ENCODE results near the gene IL1R2. TPM values are rescaled to one million over a fixed set of nuclear protein-coding genes. Genes with fewer than 3 reads are reported as not detected.

The IL1R2 gene
- total RNA-seq, 1 donor = not detected

DNA sequence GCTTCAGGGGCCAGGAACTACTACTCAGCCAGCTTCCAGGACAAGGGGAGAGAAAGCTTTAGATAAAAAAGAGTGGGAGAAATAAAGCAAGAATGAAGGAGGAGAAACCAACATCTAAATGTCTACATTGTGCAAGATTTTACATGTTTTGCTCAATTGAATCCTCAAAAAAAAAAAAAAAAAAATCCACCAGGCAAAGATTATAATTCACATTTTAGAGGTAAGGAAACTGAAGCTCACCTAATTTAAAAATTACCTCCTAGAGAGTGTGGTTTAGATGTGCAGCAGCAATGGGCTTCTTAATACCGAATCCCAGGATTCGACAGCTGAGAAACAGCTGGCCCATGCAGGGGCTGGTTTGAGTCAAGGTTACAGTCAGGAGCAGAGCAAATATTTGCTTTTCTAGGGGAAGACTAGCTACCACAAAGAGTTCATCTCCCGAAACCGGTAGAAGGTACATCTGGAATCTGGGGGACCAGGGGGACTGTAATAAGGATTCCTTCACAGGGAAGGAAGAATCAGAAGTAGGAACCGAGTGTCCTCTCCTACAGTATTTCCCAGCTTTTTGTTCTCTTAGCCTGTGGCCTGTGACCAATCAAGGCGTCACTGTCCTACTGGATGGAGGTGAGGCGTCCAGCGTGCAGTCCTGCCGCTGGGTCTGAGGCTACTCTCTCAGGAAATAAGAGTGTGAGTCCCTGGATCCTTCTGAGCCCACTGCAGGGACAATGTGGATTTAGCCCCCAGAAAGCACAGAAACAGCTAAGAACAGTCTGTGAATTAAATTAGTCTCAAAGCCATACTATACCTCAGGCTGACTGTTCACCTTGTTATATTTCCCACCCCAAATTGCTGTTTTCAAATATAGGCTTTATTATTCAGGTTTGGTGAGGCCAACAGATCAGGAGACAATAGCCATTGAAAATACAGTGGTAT is 42.3 kb downstream of the IL1R2 start:
- no peak overlapping the region for H3K4me3 ChIP-seq (ENCODE audit: low read depth, low read length)
- TF ChIP-seq, protein P1, sequence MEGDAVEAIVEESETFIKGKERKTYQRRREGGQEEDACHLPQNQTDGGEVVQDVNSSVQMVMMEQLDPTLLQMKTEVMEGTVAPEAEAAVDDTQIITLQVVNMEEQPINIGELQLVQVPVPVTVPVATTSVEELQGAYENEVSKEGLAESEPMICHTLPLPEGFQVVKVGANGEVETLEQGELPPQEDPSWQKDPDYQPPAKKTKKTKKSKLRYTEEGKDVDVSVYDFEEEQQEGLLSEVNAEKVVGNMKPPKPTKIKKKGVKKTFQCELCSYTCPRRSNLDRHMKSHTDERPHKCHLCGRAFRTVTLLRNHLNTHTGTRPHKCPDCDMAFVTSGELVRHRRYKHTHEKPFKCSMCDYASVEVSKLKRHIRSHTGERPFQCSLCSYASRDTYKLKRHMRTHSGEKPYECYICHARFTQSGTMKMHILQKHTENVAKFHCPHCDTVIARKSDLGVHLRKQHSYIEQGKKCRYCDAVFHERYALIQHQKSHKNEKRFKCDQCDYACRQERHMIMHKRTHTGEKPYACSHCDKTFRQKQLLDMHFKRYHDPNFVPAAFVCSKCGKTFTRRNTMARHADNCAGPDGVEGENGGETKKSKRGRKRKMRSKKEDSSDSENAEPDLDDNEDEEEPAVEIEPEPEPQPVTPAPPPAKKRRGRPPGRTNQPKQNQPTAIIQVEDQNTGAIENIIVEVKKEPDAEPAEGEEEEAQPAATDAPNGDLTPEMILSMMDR (IDR thresholded peaks at IDR 0.05; ENCODE audit: insufficient read depth, low read depth, low read length) = no peak
- DNase-seq (ENCODE audit: low read depth) = peak; percentile 57

DNA sequence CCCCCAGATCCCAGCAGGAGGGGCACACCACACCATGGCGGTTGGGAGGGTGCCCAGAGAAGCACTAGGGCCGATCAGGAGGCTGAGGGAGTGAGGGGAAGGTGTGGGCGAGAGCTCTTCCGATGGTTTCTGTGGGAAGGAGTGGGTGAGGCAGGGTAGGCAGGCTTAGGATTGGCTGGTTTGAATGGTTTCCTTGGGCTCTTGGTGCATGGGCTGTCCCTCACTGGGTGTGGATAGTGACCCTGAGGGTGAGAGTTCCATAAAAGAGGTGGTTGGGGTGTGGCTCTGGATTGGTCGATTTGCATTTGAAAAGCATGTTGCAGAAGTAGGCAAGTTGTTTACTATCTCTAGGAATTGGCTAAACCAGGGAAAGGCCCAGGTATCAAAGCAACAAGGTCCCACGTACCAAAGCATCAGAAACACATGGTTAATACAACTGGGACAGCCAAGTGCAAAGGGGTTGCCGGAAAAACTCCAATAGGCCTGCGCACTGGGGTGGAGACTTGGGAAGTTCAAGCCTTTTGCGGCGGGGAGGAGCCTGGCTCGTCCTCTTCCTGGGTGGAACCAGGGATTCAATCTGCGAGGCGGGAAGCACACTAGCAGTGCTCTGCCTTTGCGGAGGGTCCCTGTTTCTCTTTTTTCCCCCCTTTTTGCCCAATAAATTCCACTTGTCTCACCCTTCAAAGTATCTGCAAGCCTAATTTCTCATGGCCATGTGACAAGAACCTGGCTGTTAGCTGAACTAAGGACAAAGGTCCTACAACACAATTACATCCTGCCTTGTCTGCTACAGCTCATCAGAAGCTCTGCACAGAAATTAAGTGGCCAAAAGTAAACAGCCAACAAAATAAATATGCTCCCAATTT is 43.2 kb downstream of the IL1R2 start:
- no peak overlapping the region for H3K4me3 ChIP-seq (ENCODE audit: low read depth, low read length)
- TF ChIP-seq, protein P1 (IDR thresholded peaks at IDR 0.05; ENCODE audit: insufficient read depth, low read depth, low read length) = no peak

DNA sequence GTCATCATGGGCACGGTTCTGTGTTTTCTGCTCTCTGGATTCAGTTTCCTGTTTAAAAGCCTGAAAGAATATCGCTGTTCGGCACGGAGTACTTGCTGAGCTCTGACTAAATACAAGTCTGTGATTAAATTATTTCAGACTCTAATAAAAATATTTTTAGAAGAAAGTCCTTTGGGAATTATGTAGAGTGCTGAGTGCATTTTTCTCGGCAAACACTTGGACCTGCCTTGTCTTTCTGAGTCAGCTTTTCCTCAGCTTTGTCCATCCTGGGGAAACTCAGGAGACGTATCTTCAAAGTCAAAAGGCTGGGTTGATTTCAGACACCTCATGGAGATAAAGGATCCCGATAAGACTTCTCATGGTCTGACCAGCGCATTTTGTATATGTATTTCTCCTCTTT is 45.9 kb downstream of the IL1R2 start:
- TF ChIP-seq, protein P1 (IDR thresholded peaks at IDR 0.05; ENCODE audit: insufficient read depth, low read depth, low read length) = no peak
- peak; percentile 56 for DNase-seq (ENCODE audit: low read depth)
- H3K4me3 ChIP-seq (ENCODE audit: low read depth, low read length) = no peak overlapping the region

More for the DNA sequence above, 43.2 kb downstream of the IL1R2 start:
- no peak for DNase-seq (ENCODE audit: low read depth)

GRCh38 chr2:102040229-102040628 is 48.5 kb downstream of the IL1R2 start:
- H3K4me3 ChIP-seq (ENCODE audit: low read depth, low read length) = no peak overlapping the region
- TF ChIP-seq, protein P1 (IDR thresholded peaks at IDR 0.05; ENCODE audit: insufficient read depth, low read depth, low read length) = no peak
- peak; percentile 62 for DNase-seq (ENCODE audit: low read depth)

DNA sequence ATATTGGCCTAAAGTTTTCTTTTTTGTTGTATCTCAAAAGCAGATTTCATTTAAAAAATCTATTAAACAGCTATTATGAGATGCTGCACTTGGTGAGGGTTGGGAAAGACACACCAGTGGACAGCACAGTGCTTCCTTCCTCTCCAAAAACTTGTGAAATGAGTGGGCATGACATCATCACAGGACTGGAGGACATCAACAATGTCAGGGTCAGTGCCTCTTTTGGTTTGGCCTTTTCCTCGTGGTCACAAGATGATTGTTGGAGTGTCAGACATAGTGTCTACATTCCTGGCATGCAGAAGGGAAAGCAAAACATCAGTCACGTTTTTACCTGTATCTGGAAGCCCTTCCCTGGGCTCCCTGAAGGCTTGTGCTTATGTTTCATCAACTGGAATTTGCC is 49.6 kb downstream of the IL1R2 start:
- TF ChIP-seq, protein P1 (IDR thresholded peaks at IDR 0.05; ENCODE audit: insufficient read depth, low read depth, low read length) = no peak
- DNase-seq (ENCODE audit: low read depth) = peak; percentile 95
- no peak overlapping the region for H3K4me3 ChIP-seq (ENCODE audit: low read depth, low read length)

- H3K4me3 ChIP-seq (ENCODE audit: low read depth, low read length) = no peak overlapping the region
- TF ChIP-seq, protein P1 (IDR thresholded peaks at IDR 0.05; ENCODE audit: insufficient read depth, low read depth, low read length) = no peak
- no peak for DNase-seq (ENCODE audit: low read depth)
Observed at GRCh38 chr2:102042196-102043081, 50.7 kb downstream of the IL1R2 start.
